Dermis microvascular lymphatic vessel endothelial cell (primary cell): Measurements from ENCODE around the gene BCL3. TPM values are rescaled to one million over a fixed set of nuclear protein-coding genes. Genes with fewer than 3 reads are reported as not detected.

Source experiments
- DNase-seq, 2 donors: peaks; one replicate each; pipeline versions ENCODE4 v3.0.0 to v3.0.0-alpha.2; 2010; ENCODE audit warnings: low read depth in 2 of 2
- total RNA-seq: library from RNA; depleted of rRNA; stranded (reverse); fragments of >200 nt; gene quantifications from 2 replicates; pipeline ENCODE4 v1.2.1, GENCODE V29; 2014

Gene BCL3
- total RNA-seq, 1 donor from 2014 or later: 1.4 TPM

DNA sequence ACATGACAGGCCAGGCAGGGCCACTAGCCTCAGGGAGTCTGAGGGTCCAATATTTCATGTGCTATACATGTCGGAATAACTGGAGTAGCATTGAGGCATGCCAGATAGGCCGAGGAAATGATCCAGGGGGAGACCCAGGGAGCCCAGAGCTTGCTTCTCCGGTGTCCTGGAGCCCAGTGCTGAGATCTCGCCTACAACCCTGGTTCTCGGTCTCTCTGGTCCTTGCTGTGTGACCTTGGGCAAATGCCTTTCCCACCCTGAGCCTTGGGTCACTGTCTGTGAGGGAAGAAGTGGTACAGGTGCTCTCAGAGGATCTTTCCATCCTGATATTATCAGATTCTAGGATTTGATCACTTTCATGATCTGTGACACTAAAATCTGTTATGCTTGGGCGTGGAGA lies 40.5 kb downstream of the BCL3 start:
- no peak for DNase-seq

DNA sequence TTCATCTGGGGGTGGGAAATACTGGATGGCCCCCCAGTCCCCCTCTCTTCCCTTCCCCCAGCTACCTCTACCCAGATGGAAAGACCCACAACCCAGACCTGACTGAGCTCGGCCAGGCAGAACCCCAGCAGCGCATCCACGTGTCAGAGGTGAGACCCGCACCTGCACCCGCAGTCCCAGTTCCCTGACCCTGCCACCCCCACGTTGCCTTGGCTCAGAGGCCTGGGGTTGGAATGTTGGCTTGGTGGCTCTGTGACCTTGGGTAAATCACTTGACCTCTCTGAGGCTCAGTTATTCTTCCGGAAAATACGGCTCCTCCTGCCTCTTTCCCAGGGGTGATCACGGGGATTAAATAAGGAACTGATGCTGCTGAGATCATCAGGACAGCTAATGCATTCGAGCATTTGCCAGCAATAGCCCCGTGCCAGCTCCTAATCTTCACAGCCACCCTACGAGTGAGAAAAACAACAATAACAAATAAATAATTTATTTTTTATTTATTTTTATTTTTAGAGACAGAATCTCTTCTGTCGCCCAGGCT lies 41.5 kb downstream of the BCL3 start:
- DNase-seq: no peak

DNA sequence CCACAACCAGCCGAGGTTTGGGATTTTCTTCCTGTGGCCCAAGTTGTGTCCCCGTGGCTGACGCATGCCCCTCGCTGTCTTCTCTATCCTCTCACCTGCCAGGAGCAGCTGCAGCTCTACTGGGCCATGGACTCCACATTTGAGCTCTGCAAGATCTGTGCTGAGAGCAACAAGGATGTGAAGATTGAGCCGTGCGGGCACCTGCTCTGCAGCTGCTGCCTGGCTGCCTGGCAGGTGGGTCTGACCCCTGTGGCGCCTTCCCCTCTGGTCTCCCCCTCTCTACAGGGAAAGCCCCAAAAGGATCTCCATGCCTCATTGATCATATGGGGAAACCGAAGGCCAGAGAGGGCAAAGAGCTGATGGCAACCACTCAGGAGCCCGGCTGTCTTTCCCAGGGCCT lies 43.8 kb downstream of the BCL3 start:
- no peak for DNase-seq

DNA sequence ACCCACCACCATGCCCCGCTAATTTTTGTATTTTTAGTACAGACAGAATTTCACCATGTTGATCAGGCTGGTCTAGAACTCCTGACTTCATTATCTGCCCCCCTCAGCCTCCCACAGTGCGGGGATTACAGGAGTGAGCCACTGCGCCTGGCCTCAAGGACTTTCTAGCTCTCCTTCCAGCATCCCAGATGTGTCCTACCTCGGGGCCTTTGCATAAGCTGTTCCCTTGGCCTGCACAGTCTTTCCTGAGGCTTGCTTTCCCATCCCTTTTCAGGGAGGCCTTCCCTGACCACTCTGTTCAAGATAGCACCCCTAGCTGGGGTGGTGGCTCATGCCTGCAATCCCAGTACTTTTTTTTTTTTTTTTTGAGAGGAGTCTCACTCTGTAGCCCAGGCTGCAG lies 46.1 kb downstream of the BCL3 start:
- DNase-seq: no peak

DNA sequence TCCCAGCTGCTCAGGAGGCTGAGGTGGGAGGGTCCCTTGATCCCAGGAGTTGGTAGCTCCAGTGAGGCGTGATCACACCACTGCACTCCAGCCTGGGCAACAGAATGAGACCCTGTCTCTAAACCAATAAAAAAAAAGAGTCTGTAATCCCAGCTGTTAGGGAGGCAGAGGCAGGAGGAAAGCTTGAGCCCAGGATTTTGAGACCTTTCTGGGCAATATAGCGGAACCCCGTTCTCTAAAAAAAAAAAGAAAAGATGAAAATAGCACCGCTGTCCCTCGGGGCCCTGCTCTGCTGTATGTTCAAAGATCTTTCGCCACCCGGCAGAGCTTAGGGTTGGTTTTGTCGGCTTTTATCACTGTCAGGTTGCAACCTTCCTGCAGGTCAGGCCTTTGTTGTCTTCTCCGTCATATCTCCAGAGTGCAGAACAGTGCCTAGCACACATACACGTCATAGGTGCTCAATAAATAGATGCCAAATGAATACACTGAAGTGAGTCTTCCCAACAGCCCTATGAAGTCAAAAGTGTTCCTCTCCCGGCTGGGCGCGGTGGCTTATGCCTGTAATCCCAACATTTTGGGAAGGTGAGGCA lies 47.0 kb downstream of the BCL3 start:
- no peak for DNase-seq

DNA sequence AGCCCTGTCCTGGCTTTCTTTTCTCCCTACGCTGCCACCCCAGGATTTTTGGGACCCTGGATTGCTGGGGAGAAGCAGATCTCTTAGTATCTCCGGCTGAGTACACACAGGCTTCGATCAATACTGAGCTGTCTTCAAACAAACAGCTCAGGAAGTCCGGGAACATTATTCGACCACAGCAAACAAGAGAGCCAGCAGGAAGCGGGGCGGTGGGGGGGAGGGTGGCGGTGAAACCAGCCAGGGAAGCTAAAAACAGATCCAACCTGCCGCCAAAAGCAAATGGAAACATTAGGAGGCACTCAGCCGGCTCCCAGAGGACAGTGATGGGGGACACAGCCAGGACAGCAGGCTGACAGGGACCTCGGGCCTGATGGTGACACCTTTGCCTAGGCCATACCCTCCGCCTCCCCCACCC lies 48.2 kb downstream of the BCL3 start:
- peak; percentile 61 for DNase-seq

DNA sequence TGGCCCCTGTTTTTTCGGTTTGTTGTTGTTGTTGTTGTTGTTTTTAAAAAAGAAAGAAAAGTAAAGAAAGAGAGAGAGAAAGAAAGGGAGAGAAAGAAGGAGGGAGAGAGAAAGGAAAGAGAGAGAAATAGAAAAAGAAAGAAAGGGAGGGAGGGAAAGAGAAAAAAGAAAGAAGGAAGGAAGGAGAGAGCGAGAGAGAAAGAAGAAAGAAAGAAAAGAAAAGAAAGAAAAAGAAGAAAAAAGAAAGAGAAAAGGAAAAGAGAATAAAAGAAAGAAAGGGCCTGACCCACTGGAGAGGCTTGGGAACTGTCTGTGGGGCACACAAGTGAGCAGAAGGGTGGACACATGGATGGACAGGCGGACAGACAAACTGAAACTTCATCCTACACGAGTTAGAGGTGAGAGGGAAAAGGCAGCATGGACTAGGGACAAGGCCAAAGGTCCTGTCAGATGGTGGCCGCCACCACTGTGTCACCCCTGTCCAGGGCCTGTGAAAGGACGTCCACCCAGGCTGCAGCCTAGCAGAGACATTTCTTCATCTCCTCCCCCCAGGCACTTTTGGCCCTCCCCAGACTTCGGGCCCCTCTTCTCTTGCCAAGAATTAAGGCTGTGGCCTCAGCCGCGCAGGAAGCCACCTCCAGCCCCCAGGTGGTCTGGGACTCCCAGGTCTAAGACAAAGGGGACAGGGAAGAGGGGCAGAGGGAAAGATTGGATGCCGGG lies 51.3 kb downstream of the BCL3 start:
- DNase-seq: no peak

DNA sequence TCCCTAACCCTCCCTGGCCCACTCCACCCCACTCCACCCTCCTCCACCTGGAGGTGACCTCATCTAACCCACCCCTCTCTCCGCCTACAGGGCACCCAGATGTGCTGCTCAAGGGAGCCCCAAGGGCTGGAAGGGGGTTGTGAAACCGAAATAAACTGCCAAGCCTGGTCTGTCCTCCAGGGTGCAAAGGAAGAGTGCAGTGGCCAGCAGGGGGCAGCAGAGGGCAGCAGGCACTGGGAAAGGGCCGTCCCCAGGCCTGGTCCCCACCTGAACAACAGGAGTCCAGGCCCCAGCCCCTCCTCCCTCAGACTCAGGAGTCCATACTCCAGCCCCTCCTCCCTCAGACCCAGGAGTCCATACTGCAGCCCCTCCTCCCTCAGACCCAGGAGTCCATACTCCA lies 52.0 kb downstream of the BCL3 start:
- peak; percentile 53 to 69 for DNase-seq

DNA sequence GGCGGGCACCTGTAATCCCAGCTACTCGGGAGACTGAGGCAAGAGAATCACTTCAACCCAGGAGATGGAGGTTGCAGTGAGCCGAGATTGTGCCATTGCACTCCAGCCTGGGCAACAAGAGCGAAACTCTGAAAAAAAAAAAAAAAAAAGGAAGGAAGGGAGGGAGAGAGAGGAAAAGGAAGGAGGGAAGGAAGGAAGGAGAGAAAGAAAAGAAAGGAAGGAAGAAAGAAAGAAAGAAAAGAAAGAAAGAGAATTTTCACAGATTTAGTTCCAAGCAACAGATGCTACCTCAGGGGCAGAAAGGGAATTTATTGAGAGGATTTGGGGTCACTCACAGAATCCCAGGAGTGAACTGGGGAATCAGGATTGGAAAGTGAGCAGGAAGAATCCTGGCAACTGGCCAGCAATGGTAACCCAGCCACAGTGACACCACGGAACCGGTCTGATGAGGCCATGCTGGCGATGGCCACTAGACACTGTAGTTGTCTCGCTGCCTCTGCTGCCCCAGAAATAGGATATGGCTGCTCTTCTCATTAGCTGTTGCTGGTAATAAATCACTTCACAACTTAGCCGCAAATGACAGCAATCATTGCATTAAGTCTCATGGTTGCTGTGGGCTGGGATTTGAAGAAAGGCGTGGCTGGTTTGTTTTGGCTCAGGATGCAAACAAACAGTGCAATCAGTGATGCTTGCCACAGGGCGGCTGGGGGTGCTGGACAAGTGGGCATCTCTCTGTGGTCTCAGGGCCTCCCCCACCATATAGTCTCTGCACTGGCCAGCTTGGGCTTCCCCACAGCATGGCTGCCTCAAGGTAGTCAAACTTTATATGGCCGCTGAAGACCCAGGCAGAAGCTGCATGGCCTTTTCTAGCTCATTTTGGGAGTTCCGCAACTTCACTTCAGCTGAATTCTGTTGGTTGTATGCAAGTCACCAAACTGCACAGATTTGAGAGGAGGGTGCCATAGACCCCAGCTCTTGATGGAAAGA lies 55.2 kb downstream of the BCL3 start:
- DNase-seq: no peak

DNA sequence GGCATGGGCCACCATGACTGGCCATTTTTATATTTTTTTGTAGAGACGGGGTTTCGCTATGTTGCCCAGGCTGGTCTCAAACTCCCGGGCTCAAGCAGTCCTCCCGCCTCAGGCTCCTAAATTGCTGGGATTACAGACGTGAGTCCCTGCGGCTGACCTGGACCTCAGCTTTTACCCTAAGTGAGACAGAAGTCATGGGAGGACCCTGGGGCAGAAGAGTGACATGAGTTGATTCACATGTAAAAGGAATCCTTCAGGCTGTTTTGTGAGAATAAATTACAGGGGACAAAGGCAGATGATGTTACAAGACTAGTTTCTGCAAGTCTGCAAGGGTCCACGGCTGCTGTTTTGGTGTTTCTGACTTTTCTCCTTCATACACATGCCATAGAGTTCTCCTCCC lies 57.8 kb downstream of the BCL3 start:
- DNase-seq: no peak

DNA sequence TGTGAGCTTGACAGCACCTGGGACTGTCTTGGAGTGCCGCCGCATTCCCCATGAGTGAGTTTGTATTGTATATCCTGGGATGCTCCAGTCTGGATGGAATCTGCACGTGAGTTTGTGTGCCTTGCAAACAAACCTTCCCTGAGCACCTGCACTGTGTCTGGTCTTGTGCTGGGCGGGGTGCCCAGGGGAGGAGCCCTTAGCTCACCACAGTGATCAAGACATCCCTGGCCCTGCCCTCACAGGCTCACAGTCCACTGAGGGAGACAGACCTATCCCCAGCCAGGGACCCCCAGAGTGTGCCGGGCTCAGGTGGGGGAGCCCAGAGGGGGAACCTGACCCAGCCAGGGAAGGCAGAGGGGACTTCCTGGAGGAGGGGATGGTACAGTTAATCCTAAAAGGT lies 58.7 kb downstream of the BCL3 start:
- DNase-seq: no peak

DNA sequence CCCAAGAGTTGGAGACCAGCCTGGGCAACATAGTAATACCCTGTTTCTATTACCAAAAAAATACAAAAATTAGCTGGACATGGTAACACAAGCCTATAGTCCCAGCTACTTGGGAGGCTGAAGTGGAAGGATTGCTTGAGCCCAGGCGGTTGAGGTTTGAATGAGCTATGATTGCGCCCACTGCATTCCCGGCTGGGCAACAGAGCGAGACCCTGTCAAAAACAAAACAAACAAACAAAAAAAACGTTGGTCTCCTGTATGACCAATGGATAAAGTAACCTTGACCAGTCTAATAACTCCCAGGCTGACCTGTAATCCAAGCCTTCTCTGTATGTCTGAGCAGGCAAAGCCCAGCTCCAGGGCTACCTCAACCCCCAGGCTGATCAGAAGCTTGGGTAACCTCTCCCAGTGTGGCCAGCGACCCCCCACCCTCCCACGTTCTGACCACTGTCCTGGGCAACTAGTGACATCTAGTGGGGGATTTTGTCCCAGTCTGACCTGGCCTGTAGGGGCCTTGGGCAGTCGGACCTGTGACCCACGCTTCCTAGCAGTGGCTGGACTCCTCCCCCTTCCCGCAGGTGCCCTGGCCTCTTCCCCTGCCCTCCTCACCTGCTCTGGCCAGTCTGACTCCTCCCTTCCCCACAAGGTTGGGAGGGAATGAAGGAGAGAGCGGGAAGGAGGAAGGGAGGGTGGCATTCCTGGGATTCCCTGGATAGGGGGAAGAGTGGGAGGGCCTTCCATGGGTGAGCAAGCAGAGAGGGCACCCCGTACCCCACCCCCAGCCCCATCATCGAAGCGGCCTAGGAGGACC lies 59.3 kb downstream of the BCL3 start:
- peak in 1 of 2 donors; percentile 63 for DNase-seq

DNA sequence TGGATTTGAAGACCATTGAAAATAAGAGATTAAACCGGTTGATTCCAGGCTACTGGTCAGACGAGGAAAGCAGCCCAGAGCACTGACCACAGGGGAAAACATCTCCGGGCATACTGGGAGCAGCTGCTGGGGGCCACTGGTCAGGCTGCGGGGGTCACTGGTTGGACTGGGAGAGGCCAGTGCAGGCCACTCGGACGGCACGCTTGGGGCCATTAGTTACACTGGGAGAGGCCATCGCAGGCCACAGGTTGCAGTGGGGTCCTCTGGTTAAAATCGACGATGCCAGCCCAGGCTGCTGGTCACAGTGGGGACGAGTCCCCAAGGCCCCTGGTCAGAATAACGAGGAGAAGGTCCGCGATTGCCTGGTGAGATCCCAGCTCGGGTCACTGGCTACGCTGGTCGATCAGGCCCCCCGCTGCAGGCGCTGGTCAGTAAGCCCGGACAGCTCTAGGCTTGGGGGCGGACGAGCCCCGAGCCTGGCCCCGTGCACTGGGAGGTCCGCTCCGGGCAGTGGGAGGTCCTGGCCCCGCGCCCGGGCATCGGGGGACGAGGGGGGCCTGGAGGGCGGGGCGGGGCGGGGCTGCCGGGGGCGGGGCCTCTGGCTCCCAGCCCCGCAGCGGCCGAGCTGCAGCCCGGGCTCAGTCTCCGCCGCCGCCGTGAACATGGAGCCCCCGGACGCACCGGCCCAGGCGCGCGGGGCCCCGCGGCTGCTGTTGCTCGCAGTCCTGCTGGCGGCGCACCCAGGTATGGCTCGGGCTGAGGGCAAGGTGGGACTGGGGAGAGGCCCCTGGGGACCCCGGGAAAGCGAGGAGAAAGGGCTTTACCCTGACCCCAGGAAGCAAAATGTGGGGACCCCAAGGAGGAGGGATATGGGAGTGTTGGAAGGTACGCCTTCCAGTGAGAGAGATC lies 60.2 kb downstream of the BCL3 start, which contains the start of gene BCAM:
Gene BCAM (plus strand): TSS at position 641 of the 909 bp plus-strand sequence. CDS start 22 bp downstream, at position 663.
- DNase-seq: peak in 1 of 2 donors; percentile 71

Other genes starting within 250 kb of the BCL3 start
- 5.5 and 6.6 TPM in 2 replicates for gene ZNF180, start 248.2 kb upstream of the BCL3 start, total RNA-seq
- not detected in 2 replicates for gene CEACAM20, start 219.0 kb upstream of the BCL3 start, total RNA-seq
- 0.13 TPM in 2 replicates for gene IGSF23, start 135.1 kb upstream of the BCL3 start, total RNA-seq
- gene PVR, start 104.8 kb upstream of the BCL3 start, total RNA-seq: 53.8 and 84.7 TPM in 2 replicates
- 0.51 and 1.1 TPM in 2 replicates for gene CEACAM19, start 77.2 kb upstream of the BCL3 start, total RNA-seq
- not detected in 2 replicates for gene CEACAM16, start 49.6 kb upstream of the BCL3 start, total RNA-seq
- gene CBLC, start 29.2 kb downstream of the BCL3 start, total RNA-seq: 0.13 TPM in 1 of 2 replicates, not detected in the other
- gene BCAM, start 60.4 kb downstream of the BCL3 start, total RNA-seq: 14.9 and 40.6 TPM in 2 replicates
- 75.6 and 127 TPM in 2 replicates for gene NECTIN2, start 97.6 kb downstream of the BCL3 start, total RNA-seq
- gene TOMM40, start 142.5 kb downstream of the BCL3 start, total RNA-seq: 41.0 and 48.9 TPM in 2 replicates
- 0.64 and 3.5 TPM in 2 replicates for gene APOE, start 157.1 kb downstream of the BCL3 start, total RNA-seq
- 0.63 and 1.8 TPM in 2 replicates for gene APOC1, start 165.9 kb downstream of the BCL3 start, total RNA-seq
- gene APOC4, start 193.5 kb downstream of the BCL3 start, total RNA-seq: not detected in 2 replicates
- not detected in 2 replicates for gene APOC2, start 197.3 kb downstream of the BCL3 start, total RNA-seq
- gene CLPTM1, start 206.7 kb downstream of the BCL3 start, total RNA-seq: 23.2 and 52.6 TPM in 2 replicates